Right cardiac atrium (tissue), 5 donors: ENCODE measurements around the gene TRIO. TPM values are rescaled to one million over a fixed set of nuclear protein-coding genes. Genes with fewer than 3 reads are reported as not detected.

Source experiments
- ATAC-seq, 2 donors: fragments of 200-7000 bp; cut with Tn5 transposase; one replicate each; pipeline versions ENCODE4 v1.8.0 to v1.9.1; 2020; ENCODE audit warnings: moderate library complexity in 2 of 2, mild to moderate bottlenecking in 1 of 2
- DNase-seq, 3 donors: peaks; one replicate each; pipeline ENCODE4 v3.0.0-alpha.2; 2020
- H3K27ac ChIP-seq: one replicate; pipeline ENCODE4 v1.5.1; 2013; ENCODE audit warnings: mild to moderate bottlenecking, low read length, control low read depth, moderate library complexity
- H3K27me3 ChIP-seq: one replicate; pipeline ENCODE4 v1.6.1; 2013; ENCODE audit not compliant: control insufficient read depth, insufficient read depth
- H3K4me1 ChIP-seq: one replicate; pipeline ENCODE4 v1.6.1; 2013; ENCODE audit warnings: low read length; ENCODE audit not compliant: control insufficient read depth, insufficient read depth
- H3K4me3 ChIP-seq: one replicate; pipeline ENCODE4 v1.5.1; 2013; ENCODE audit warnings: low read length, control low read depth
- H3K9me3 ChIP-seq: one replicate; pipeline ENCODE4 v1.6.1; 2013; ENCODE audit warnings: low read length; ENCODE audit not compliant: control insufficient read depth
- WGBS: extraction: QIAGEN DNeasy Blood & Tissue Kit; methylation state at CpG from one replicate; pipeline ENCODE4 v1.1.7; 2013; 5-methylcytosine and 5-hydroxymethylcytosine counted together
- intact Hi-C, 4 donors: fragments of 100-400 bp; cut with DNase I; formaldehyde crosslinking; loops; one replicate each; pipeline versions ENCODE4 v1.11.0 to v1.14.0; 2022 to 2023
- polyA plus RNA-seq: library from polyadenylated mRNA; stranded (reverse); fragments of 200-250 nt; gene quantifications from one replicate; pipeline ENCODE4 v1.2.3, GENCODE V29; 2013
- total RNA-seq, 4 donors: library from RNA; stranded (reverse); fragmentation: NEBNext Ultra II Directional; extraction: Animal tissue kit (Norgen Biotek cat#: 25700); gene quantifications; one replicate each; pipeline ENCODE4 v1.2.1, GENCODE V29; 2021
- donor health status: healthy with polysubstance abuse.
- donor health status: DM: no; HTN: yes; CAD: no.
- donor health status: DM: no; HTN: no; CAD: no.
- donor health status: DM: no; HTN: yes; CAD: no; lungs with severe emphysema.
- donor health status: DM: yes; HTN: yes; CAD: no.

The TRIO gene
- total and polyA plus RNA-seq, 5 donors = 31.3 to 66.0 (median 54.1) TPM

GRCh38 chr5:14313986-14314690, 171.0 kb downstream of the TRIO start:
- Histone ChIP-seq H3K27ac (no peak overlapping the region), H3K4me3 (no peak overlapping the region), H3K9me3 (peaks cover 2% of the 10 kb centered on the region), H3K27me3 (no peaks in the 10 kb centered on the region), H3K4me1 (peaks cover 2% of the 10 kb centered on the region)
- ATAC-seq (no peak), DNase-seq (no peak)
- intact Hi-C loops = no loop called here
- 82% methylated on average over 4 of the region's 4 CpGs for WGBS

GRCh38 chr5:14316471-14316870, 173.3 kb downstream of the TRIO start:
- 70% methylated on average over 12 of the region's 12 CpGs for WGBS
- ATAC-seq (no peak), DNase-seq (peak in 2 of 3 donors; percentile 57 to 66)
- no peaks in the 10 kb centered on the region for H3K4me1 ChIP-seq
- H3K4me3 ChIP-seq = no peak overlapping the region
- H3K27ac ChIP-seq = no peak overlapping the region
- peaks cover 4% of the 10 kb centered on the region for H3K9me3 ChIP-seq
- intact Hi-C loops = no loop called here
- no peaks in the 10 kb centered on the region for H3K27me3 ChIP-seq

GRCh38 chr5:14319102-14319501, 176.0 kb downstream of the TRIO start:
- H3K27me3 ChIP-seq = no peaks in the 10 kb centered on the region
- H3K4me3 ChIP-seq = no peak overlapping the region
- DNase-seq = no peak
- intact Hi-C loops = no loop called here
- ATAC-seq = no peak
- 74% methylated on average over 1 of the region's 1 CpG for WGBS
- H3K9me3 ChIP-seq = peaks cover 4% of the 10 kb centered on the region
- H3K4me1 ChIP-seq = no peaks in the 10 kb centered on the region
- H3K27ac ChIP-seq = no peak overlapping the region

- WGBS = 96% methylated on average over 3 of the region's 3 CpGs
- H3K27me3 ChIP-seq = no peaks in the 10 kb centered on the region
- H3K4me3 ChIP-seq = no peak overlapping the region
- ATAC-seq = no peak
- H3K4me1 ChIP-seq = no peaks in the 10 kb centered on the region
- intact Hi-C loops = no loop called here
- H3K27ac ChIP-seq = no peak overlapping the region
- H3K9me3 ChIP-seq = peaks cover 5% of the 10 kb centered on the region
- no peak for DNase-seq
Measured at GRCh38 chr5:14321936-14322335, 178.8 kb downstream of the TRIO start.

- DNase-seq (no peak), ATAC-seq (no peak)
- intact Hi-C loops = no loop called here
- 81% methylated on average over 4 of the region's 4 CpGs for WGBS
- Histone ChIP-seq H3K4me1 (no peaks in the 10 kb centered on the region), H3K27ac (no peak overlapping the region), H3K9me3 (peaks cover 5% of the 10 kb centered on the region), H3K27me3 (no peaks in the 10 kb centered on the region), H3K4me3 (no peak overlapping the region)
Measured at GRCh38 chr5:14322437-14323187, 179.5 kb downstream of the TRIO start.

- intact Hi-C loops = no loop called here
- no peaks in the 10 kb centered on the region for H3K27me3 ChIP-seq
- no peak for DNase-seq
- 94% methylated on average over 7 of the region's 7 CpGs for WGBS
- H3K9me3 ChIP-seq = peaks cover 9% of the 10 kb centered on the region
- H3K27ac ChIP-seq = no peak overlapping the region
- H3K4me3 ChIP-seq = no peak overlapping the region
- ATAC-seq = no peak
- H3K4me1 ChIP-seq = no peaks in the 10 kb centered on the region
Measured at GRCh38 chr5:14323466-14323865, 180.3 kb downstream of the TRIO start.

GRCh38 chr5:14325369-14325768, 182.2 kb downstream of the TRIO start:
- Histone ChIP-seq H3K27ac (no peak overlapping the region), H3K4me3 (no peak overlapping the region), H3K9me3 (peaks cover 10% of the 10 kb centered on the region), H3K4me1 (no peaks in the 10 kb centered on the region), H3K27me3 (no peaks in the 10 kb centered on the region)
- DNase-seq = no peak
- intact Hi-C loops = no loop called here
- peak in 1 of 2 donors; percentile 52 for ATAC-seq
- WGBS = 87% methylated on average over 7 of the region's 7 CpGs

- intact Hi-C loops = no loop called here
- Histone ChIP-seq H3K27ac (no peak overlapping the region), H3K4me1 (no peaks in the 10 kb centered on the region), H3K9me3 (peaks cover 7% of the 10 kb centered on the region), H3K4me3 (no peak overlapping the region), H3K27me3 (no peaks in the 10 kb centered on the region)
- ATAC-seq (peak; percentile 73 to 77), DNase-seq (no peak)
- 72% methylated on average over 10 of the region's 10 CpGs for WGBS
Measured at GRCh38 chr5:14326035-14326903, 183.1 kb downstream of the TRIO start.

- peaks cover 8% of the 10 kb centered on the region for H3K9me3 ChIP-seq
- DNase-seq = no peak
- 88% methylated on average over 6 of the region's 6 CpGs for WGBS
- no peak overlapping the region for H3K4me3 ChIP-seq
- no peak for ATAC-seq
- no peak overlapping the region for H3K27ac ChIP-seq
- no peaks in the 10 kb centered on the region for H3K4me1 ChIP-seq
- intact Hi-C loops = no loop called here
- no peaks in the 10 kb centered on the region for H3K27me3 ChIP-seq
Measured at GRCh38 chr5:14327624-14328023, 184.5 kb downstream of the TRIO start.

GRCh38 chr5:14328144-14328543, 185.0 kb downstream of the TRIO start:
- ATAC-seq = no peak
- no peak for DNase-seq
- intact Hi-C loops = no loop called here

GRCh38 chr5:14330291-14330690, 187.1 kb downstream of the TRIO start:
- Histone ChIP-seq H3K4me1 (no peaks in the 10 kb centered on the region), H3K27me3 (no peaks in the 10 kb centered on the region), H3K27ac (no peak overlapping the region), H3K4me3 (no peak overlapping the region), H3K9me3 (peaks cover 9% of the 10 kb centered on the region)
- 80% methylated on average over 2 of the region's 2 CpGs for WGBS
- intact Hi-C loops = no loop called here
- ATAC-seq (no peak), DNase-seq (no peak)

More at GRCh38 chr5:14328144-14328543, 185.0 kb downstream of the TRIO start:
- no peak overlapping the region for H3K4me3 ChIP-seq
- H3K27me3 ChIP-seq = no peaks in the 10 kb centered on the region
- H3K27ac ChIP-seq = no peak overlapping the region
- peaks cover 11% of the 10 kb centered on the region for H3K9me3 ChIP-seq
- H3K4me1 ChIP-seq = no peaks in the 10 kb centered on the region
- WGBS = 96% methylated on average over 14 of the region's 14 CpGs
